Gastrocnemius medialis (tissue), 4 donors: ENCODE results near the gene HAUS6. TPM values are rescaled to one million over a fixed set of nuclear protein-coding genes. Genes with fewer than 3 reads are reported as not detected.

ENCODE experiments used
- ATAC-seq, 2 donors: fragments of 150-250 bp; one replicate each; pipeline ENCODE4 v1.9.1; 2016
- DNase-seq, 2 donors: peaks; one replicate each; pipeline ENCODE4 v3.0.0-alpha.2; 2019
- H3K27ac ChIP-seq, 4 donors: fragments of 200-600 bp; sonication (generic); 1 replicate in 1 of 4; 2 replicates in 3 of 4; pipeline ENCODE4 v1.5.1; 2016 to 2018; ENCODE audit warnings: mild to moderate bottlenecking in 2 of 4, moderate library complexity in 1 of 4
- H3K27me3 ChIP-seq, 3 donors: fragments of 200-600 bp; sonication (generic) in 2 of 3; 1 replicate in 1 of 3; 2 replicates in 2 of 3; pipeline versions ENCODE4 v1.5.1 to v1.6.0; 2016 to 2019; ENCODE audit warnings: mild to moderate bottlenecking in 1 of 3, moderate library complexity in 1 of 3
- H3K36me3 ChIP-seq, 2 donors: fragments of 200-600 bp; sonication (generic) in 1 of 2; one replicate each; pipeline ENCODE4 v1.5.1; 2017 to 2018
- H3K4me1 ChIP-seq, 2 donors: fragments of 200-600 bp; sonication (generic) in 1 of 2; one replicate each; pipeline ENCODE4 v1.5.1; 2016 to 2017; ENCODE audit warnings: mild to moderate bottlenecking in 2 of 2
- H3K4me3 ChIP-seq, 4 donors: fragments of 200-600 bp; sonication (generic) in 3 of 4; 1 replicate in 1 of 4; 2 replicates in 3 of 4; pipeline ENCODE4 v1.5.1; 2016 to 2019; ENCODE audit warnings: mild to moderate bottlenecking in 2 of 4
- H3K9me3 ChIP-seq, 3 donors: fragments of 200-600 bp; sonication (generic) in 2 of 3; 1 replicate in 1 of 3; 2 replicates in 2 of 3; pipeline ENCODE4 v1.5.1; 2016 to 2019
- POLR2A ChIP-seq, 2 donors: fragments of 450-650 bp; IDR thresholded peaks; one replicate each; pipeline ENCODE4 v1.6.1; 2017; ENCODE audit warnings: antibody characterized with exemption in 2 of 2, mild to moderate bottlenecking in 2 of 2, moderate library complexity in 2 of 2
- in situ Hi-C, 4 donors: fragments of 200-750 bp; cut with MboI; loops; one replicate each; pipeline versions ENCODE4 v1.15.0 to v1.8.0; 2017; ENCODE audit warnings: low sequenced_read_pairs in 4 of 4
- intact Hi-C: fragments of 100-400 bp; cut with DNase I; formaldehyde crosslinking; loops from one replicate; pipeline ENCODE4 v1.15.1; 2023; ENCODE audit warnings: low total_unique reads
- total RNA-seq, 4 donors: library from RNA; depleted of rRNA; stranded (reverse); fragments of >200 nt; gene quantifications; one replicate each; pipeline versions ENCODE4 v1.1.0 to v1.2.3, GENCODE V29; 2016
- TF ChIP-seq, protein P1 (sequence below), 5 experiments: fragments of 450-650 bp in 3 of 5; fragments of 200-600 bp in 2 of 5; sonication (generic) in 2 of 5; IDR thresholded peaks in 4 of 5; conservative IDR thresholded peaks in 1 of 5; 1 replicate in 4 of 5; 2 replicates in 1 of 5; pipeline ENCODE4 v1.5.1; 2016 to 2019; ENCODE audit warnings: antibody characterized with exemption in 5 of 5, mild to moderate bottlenecking in 3 of 5, moderate library complexity in 3 of 5

Gene HAUS6
- total RNA-seq, 4 donors from 2014 or later = 3.7 to 6.3 (median 5.3) TPM

DNA sequence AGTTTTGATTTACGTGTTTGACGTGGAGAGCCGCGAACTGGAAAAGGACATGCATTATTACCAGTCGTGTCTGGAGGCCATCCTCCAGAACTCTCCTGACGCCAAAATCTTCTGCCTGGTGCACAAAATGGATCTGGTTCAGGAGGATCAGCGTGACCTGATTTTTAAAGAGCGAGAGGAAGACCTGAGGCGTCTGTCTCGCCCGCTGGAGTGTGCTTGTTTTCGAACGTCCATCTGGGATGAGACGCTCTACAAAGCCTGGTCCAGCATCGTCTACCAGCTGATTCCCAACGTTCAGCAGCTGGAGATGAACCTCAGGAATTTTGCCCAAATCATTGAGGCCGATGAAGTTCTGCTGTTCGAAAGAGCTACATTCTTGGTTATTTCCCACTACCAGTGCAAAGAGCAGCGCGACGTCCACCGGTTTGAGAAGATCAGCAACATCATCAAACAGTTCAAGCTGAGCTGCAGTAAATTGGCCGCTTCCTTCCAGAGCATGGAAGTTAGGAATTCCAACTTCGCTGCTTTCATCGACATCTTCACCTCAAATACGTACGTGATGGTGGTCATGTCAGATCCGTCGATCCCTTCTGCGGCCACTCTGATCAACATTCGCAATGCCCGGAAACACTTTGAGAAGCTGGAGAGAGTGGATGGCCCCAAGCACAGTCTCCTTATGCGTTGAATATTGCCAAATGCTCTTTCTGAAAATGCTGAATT, 52.6 kb downstream of the HAUS6 start:
- in situ Hi-C loops = loop anchor here (5.0 to 25.0 kb wide), 5 partner anchors 122 to 1238 kb away; no protein-coding TSS in a partner anchor
- no peaks in the 10 kb centered on the region for H3K27me3 ChIP-seq
- H3K4me3 ChIP-seq = peak overlapping the region; percentile 63 to 100 (median 76)
- H3K4me1 ChIP-seq = peaks cover 30 to 42% of the 10 kb centered on the region in 2 donors
- TF ChIP-seq, protein P1, sequence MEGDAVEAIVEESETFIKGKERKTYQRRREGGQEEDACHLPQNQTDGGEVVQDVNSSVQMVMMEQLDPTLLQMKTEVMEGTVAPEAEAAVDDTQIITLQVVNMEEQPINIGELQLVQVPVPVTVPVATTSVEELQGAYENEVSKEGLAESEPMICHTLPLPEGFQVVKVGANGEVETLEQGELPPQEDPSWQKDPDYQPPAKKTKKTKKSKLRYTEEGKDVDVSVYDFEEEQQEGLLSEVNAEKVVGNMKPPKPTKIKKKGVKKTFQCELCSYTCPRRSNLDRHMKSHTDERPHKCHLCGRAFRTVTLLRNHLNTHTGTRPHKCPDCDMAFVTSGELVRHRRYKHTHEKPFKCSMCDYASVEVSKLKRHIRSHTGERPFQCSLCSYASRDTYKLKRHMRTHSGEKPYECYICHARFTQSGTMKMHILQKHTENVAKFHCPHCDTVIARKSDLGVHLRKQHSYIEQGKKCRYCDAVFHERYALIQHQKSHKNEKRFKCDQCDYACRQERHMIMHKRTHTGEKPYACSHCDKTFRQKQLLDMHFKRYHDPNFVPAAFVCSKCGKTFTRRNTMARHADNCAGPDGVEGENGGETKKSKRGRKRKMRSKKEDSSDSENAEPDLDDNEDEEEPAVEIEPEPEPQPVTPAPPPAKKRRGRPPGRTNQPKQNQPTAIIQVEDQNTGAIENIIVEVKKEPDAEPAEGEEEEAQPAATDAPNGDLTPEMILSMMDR (IDR thresholded peaks at IDR 0.05 in 4 of 5, conservative IDR thresholded peaks at IDR 0.05 in 1 of 5) = no peak
- TF ChIP-seq POLR2A (IDR thresholded peaks at IDR 0.05) = no peak
- H3K27ac ChIP-seq = peak overlapping the region; percentile 90 to 98 (median 96)
- DNase-seq (no peak), ATAC-seq (peak; percentile 6 to 27)
- H3K9me3 ChIP-seq = no peaks in the 10 kb centered on the region
- intact Hi-C loops = loop anchor here (1.0 to 2.0 kb wide), 6 partner anchors 53 to 407 kb away; partner anchors contain the start of genes DENND4C, HAUS6 and RPS6
- H3K36me3 ChIP-seq = no peaks in the 10 kb centered on the region

DNA sequence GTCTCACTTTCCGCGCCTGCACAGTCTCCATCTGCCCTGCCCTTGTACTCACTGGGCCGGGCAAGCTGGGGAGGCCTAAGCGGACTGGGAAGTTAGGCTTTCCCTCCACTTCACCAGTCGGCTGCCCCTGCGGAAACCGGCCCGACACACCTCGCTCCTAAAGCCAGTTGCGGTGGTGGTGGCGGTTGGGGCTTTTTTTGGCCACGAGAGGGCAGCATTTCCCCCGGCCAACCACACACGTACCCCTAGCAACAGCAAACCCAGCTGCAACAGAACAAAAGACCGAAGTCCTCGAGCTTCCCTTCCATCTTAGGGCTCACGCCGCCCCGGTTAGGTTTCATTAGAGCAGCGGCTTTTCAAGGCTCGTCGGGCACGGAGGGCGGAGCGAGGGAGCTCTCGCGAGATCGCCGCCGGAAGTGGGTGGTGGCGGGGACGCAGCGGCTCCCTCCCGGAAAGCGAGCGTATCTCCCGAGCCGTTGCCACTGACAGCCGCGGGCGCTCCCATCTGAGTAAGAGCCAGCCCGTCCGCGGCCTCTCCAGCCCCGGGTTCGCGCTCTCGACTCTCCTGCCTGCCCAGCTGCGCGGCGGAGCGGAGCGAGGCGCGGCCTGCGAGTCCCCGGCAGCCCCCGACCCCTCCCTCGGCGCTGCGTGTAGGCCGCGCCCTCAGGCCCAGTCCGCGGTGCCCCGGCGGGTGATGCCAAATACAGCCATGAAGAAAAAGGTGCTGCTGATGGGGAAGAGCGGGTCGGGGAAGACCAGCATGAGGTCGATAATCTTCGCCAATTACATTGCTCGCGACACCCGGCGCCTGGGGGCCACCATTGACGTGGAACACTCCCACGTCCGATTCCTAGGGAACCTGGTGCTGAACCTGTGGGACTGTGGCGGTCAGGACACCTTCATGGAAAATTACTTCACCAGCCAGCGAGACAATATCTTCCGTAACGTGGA, 53.5 kb downstream of the HAUS6 start, which contains the start of gene RRAGA:
Gene RRAGA, plus strand, starts transcription at position 462 of the 951 bp plus-strand sequence. Its CDS starts 233 bp downstream, at position 695.
- Histone ChIP-seq H3K4me3 (peak within 1 kb of the TSS; percentile 63 to 100 (median 76)), H3K4me1 (peaks cover 30 to 42% of the 10 kb centered on the region in 2 donors), H3K27me3 (no peaks in the 10 kb centered on the region), H3K36me3 (no peaks in the 10 kb centered on the region), H3K27ac (peak within 1 kb of the TSS; percentile 90 to 98 (median 96)), H3K9me3 (no peaks in the 10 kb centered on the region)
- intact Hi-C loops = loop anchor here (1.0 to 2.0 kb wide), 6 partner anchors 54 to 408 kb away; partner anchors contain the start of genes DENND4C, HAUS6 and RPS6
- ATAC-seq = peak; percentile 94 to 96
- TF ChIP-seq, protein P1 (IDR thresholded peaks at IDR 0.05 in 4 of 5, conservative IDR thresholded peaks at IDR 0.05 in 1 of 5) = peak; percentile 83 to 96 (median 94)
- peak; percentile 86 to 87 for TF ChIP-seq POLR2A (IDR thresholded peaks at IDR 0.05)
- in situ Hi-C loops = loop anchor here in 1 of 4 donors (25.0 kb wide), 1 partner anchor 1237 kb away; no protein-coding TSS in a partner anchor
- DNase-seq = peak; percentile 84 to 89

DNA sequence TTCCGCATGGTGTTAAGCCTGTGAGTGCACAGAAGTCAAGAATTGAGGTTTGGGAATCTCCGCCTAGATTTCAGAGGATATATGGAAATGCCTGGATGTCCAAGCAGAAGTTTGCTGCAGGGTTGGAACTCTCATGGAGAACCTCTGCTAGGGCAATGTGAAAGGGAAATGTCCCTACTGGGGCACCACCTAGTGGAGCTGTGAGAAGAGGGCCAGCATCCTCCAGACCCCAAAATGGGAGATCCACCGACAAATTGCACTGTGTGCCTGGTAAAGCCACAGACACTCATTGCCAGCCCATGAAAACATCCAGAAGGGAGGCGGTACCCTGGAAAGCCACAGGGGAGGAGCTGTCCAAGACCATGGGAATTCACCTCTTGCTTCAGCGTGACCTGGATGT, 66.1 kb downstream of the HAUS6 start:
- no peaks in the 10 kb centered on the region for H3K9me3 ChIP-seq
- no peaks in the 10 kb centered on the region for H3K27me3 ChIP-seq
- no peaks in the 10 kb centered on the region for H3K4me1 ChIP-seq
- ATAC-seq = no peak
- intact Hi-C loops (no loop called here), in situ Hi-C loops (loop anchor here in 1 of 4 donors (25.0 kb wide), 1 partner anchor 1224 kb away; no protein-coding TSS in a partner anchor)
- no peak for DNase-seq
- H3K4me3 ChIP-seq = no peak overlapping the region
- TF ChIP-seq POLR2A (IDR thresholded peaks at IDR 0.05) = no peak
- TF ChIP-seq, protein P1 (IDR thresholded peaks at IDR 0.05 in 4 of 5, conservative IDR thresholded peaks at IDR 0.05 in 1 of 5) = no peak
- H3K36me3 ChIP-seq = no peaks in the 10 kb centered on the region
- no peak overlapping the region for H3K27ac ChIP-seq

DNA sequence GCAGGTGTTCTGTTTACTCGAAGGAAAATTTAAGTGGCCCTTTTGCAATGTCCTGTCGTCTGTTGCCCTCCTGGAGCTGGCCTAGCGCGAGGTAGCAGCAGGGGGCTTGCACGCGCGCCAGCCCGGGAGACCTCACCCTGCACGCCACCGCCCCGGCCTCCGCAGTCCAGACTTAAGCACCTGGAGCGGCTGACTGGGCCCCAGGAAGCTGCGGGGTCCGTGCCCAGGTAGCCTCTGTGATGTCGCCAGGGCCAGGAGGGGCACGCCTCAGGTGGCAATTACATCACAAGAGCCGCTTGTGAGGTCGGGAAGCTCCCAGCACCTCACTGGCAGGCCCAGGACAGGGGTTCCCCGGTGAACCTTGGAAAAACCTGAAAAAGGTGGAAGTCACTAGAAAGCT, 69.7 kb downstream of the HAUS6 start, which contains the start of gene SAXO1:
Gene SAXO1, minus strand, starts transcription at position 195 of the 400 bp plus-strand sequence. CDS start 301 bp downstream, outside the sequence.
- Histone ChIP-seq H3K27ac (no peak within 1 kb of the TSS), H3K4me3 (no peak within 1 kb of the TSS), H3K4me1 (no peaks in the 10 kb centered on the region), H3K36me3 (no peaks in the 10 kb centered on the region), H3K9me3 (no peaks in the 10 kb centered on the region), H3K27me3 (peaks cover 0 to 8% (median 0%) of the 10 kb centered on the region in 3 donors)
- no peak for DNase-seq
- intact Hi-C loops (no loop called here), in situ Hi-C loops (loop anchor here in 1 of 4 donors (25.0 kb wide), 1 partner anchor 1221 kb away; no protein-coding TSS in a partner anchor)
- TF ChIP-seq, protein P1 (IDR thresholded peaks at IDR 0.05 in 4 of 5, conservative IDR thresholded peaks at IDR 0.05 in 1 of 5) = no peak
- no peak for TF ChIP-seq POLR2A (IDR thresholded peaks at IDR 0.05)
- ATAC-seq = no peak
